K562 (cell line): ENCODE results near the gene NQO2. TPM values are rescaled to one million over a fixed set of nuclear protein-coding genes. Genes with fewer than 3 reads are reported as not detected.

ENCODE experiments used
- CEBPG ChIP-seq, 3 experiments: fragments of 200-800 bp in 1 of 3; sonication (Bioruptor generic) in 1 of 3; sonication (generic) in 1 of 3; formaldehyde crosslinking in 1 of 3; IDR thresholded peaks in 2 of 3; conservative IDR thresholded peaks in 1 of 3; 2 replicates each; pipeline versions ENCODE4 v1.6.1 to v1.8.0; 2016 to 2022; ENCODE audit warnings: missing compliant biosample characterization in 2 of 3, missing genetic modification characterization in 2 of 3, mild to moderate bottlenecking in 1 of 3, missing genetic modification reagents in 1 of 3
- CREB1 ChIP-seq, 2 experiments: sonication (generic) in 1 of 2; formaldehyde crosslinking in 1 of 2; IDR thresholded peaks; 2 replicates each; pipeline versions ENCODE4 v1.6.1 to v1.8.0; 2012 to 2022; ENCODE audit warnings: inconsistent platforms in 1 of 2, mild to moderate bottlenecking in 1 of 2, missing genetic modification reagents in 1 of 2, moderate library complexity in 1 of 2
- E2F4 ChIP-seq: sonication (generic); formaldehyde crosslinking; IDR thresholded peaks from 2 replicates; pipeline ENCODE4 v1.8.0; 2022; ENCODE audit warnings: mild to moderate bottlenecking, low read depth, missing genetic modification reagents
- GABPA ChIP-seq: fragments of 200-800 bp; sonication (Bioruptor generic); conservative IDR thresholded peaks from 2 replicates; pipeline ENCODE4 v1.6.1; 2016; ENCODE audit warnings: low read depth, missing genetic modification characterization, missing compliant biosample characterization
- GABPB2 ChIP-seq: fragments of 250-450 bp; sonication (Bioruptor Pico); conservative IDR thresholded peaks from 2 replicates; pipeline ENCODE4 v1.5.1; 2021; ENCODE audit warnings: mild to moderate bottlenecking
- GATA2 ChIP-seq: sonication (generic); formaldehyde crosslinking; IDR thresholded peaks from 2 replicates; pipeline ENCODE4 v1.4.0; 2020; ENCODE audit warnings: mild to moderate bottlenecking, missing genetic modification reagents
- GTF2B ChIP-seq: IDR thresholded peaks from 2 replicates; pipeline ENCODE4 v1.6.1; 2011; ENCODE audit not compliant: insufficient read length; ENCODE audit errors: extremely low read depth
- HINFP ChIP-seq: fragments of 450-650 bp; conservative IDR thresholded peaks from 2 replicates; pipeline ENCODE4 v1.6.1; 2016; ENCODE audit warnings: missing genetic modification characterization, low read depth, mild to moderate bottlenecking, control low read depth, missing compliant biosample characterization
- ID3 ChIP-seq, 2 experiments: fragments of 250-450 bp in 1 of 2; fragments of 450-650 bp in 1 of 2; sonication (Bioruptor Pico) in 1 of 2; IDR thresholded peaks; 2 replicates each; pipeline versions ENCODE4 v1.6.1 to v1.8.0; 2016 to 2021; ENCODE audit warnings: mild to moderate bottlenecking in 2 of 2, moderate library complexity in 2 of 2, missing compliant biosample characterization in 1 of 2, missing genetic modification characterization in 1 of 2
- MEF2D ChIP-seq: conservative IDR thresholded peaks from 2 replicates; pipeline ENCODE4 v1.6.1; 2016; ENCODE audit warnings: low read depth, missing genetic modification characterization, missing compliant biosample characterization
- NUFIP1 ChIP-seq: fragments of 450-650 bp; IDR thresholded peaks from 2 replicates; pipeline ENCODE4 v1.6.1; 2018; ENCODE audit not compliant: partially characterized antibody
- PCBP2 ChIP-seq: fragments of 200-400 bp; formaldehyde crosslinking; IDR thresholded peaks from 2 replicates; pipeline ENCODE4 v1.6.1; 2018; ENCODE audit warnings: low read length, low read depth, mild to moderate bottlenecking, moderate library complexity; ENCODE audit not compliant: poor library complexity, severe bottlenecking
- RBM25 ChIP-seq: fragments of 200-400 bp; formaldehyde crosslinking; IDR thresholded peaks from 2 replicates; pipeline ENCODE4 v1.6.1; 2018; ENCODE audit warnings: low read length, low read depth, moderate library complexity; ENCODE audit not compliant: severe bottlenecking
- RFX1 ChIP-seq: fragments of 450-650 bp; IDR thresholded peaks from 2 replicates; pipeline ENCODE4 v1.6.1; 2016; ENCODE audit warnings: mild to moderate bottlenecking, moderate library complexity
- RFX5 ChIP-seq: IDR thresholded peaks from 2 replicates; pipeline ENCODE4 v1.6.1; 2011; ENCODE audit warnings: low read depth, mild to moderate bottlenecking, improper control_type of control experiment, low read length
- SLC30A9 ChIP-seq: fragments of 250-450 bp; sonication (Bioruptor Pico); IDR thresholded peaks from 2 replicates; pipeline ENCODE4 v1.8.0; 2022; ENCODE audit warnings: mild to moderate bottlenecking, moderate library complexity
- USF1 ChIP-seq: sonication (generic); formaldehyde crosslinking; IDR thresholded peaks from 2 replicates; pipeline ENCODE4 v1.9.0; 2022; ENCODE audit warnings: mild to moderate bottlenecking, missing genetic modification reagents
- ZFPM2 ChIP-seq: fragments of 250-450 bp; sonication (Bioruptor Pico); IDR thresholded peaks from 2 replicates; pipeline ENCODE4 v1.5.1; 2022; ENCODE audit warnings: mild to moderate bottlenecking
- ZNF133 ChIP-seq: fragments of 250-450 bp; sonication (Bioruptor Pico); IDR thresholded peaks from 2 replicates; pipeline ENCODE4 v1.4.0; 2020; ENCODE audit warnings: mild to moderate bottlenecking
- polyA plus RNA-seq, 8 experiments: library from polyadenylated mRNA; depleted of rRNA in 4 of 8; stranded (reverse) in 5 of 8; unstranded in 3 of 8; fragments of >200 nt; fragmentation: Nextera tagmentation in 2 of 8; fragmentation: Illumina TruSeq in 1 of 8; extraction: Ambion mirVana in 2 of 8; extraction: Trizol in 1 of 8; gene quantifications; 2 replicates each; pipeline versions ENCODE4 v1.2.1 to v1.2.3, GENCODE V29; 2011 to 2014; ENCODE audit warnings: inconsistent platforms in 1 of 8, missing spikeins in 1 of 8
- total RNA-seq, 7 experiments: library from RNA; depleted of rRNA in 6 of 7; stranded (reverse); fragments of >200 nt in 6 of 7; fragmentation: Illumina TruSeq in 2 of 7; extraction: Trizol in 2 of 7; gene quantifications; 2 replicates each; pipeline versions ENCODE4 v1.2.1 to v1.2.3, GENCODE V29; 2011 to 2021; ENCODE audit warnings: low replicate concordance in 1 of 7

NQO2 gene
- total and polyA plus RNA-seq, 9 of the 15 experiments (the other 6 are each of a cell fraction or from before 2014, with no cell fraction given) = 54.6 to 214 (median 116) TPM

GRCh38 chr6:2988426-2989331 is 11.0 kb upstream of the NQO2 start (continued):
- TF ChIP-seq CREB1 (IDR thresholded peaks at IDR 0.05) = no peak; the same call in 1 of the 2 replicates
- TF ChIP-seq CREB1 (CRISPR knock-in tag; IDR thresholded peaks at IDR 0.05) = peak; percentile 65
- TF ChIP-seq GABPA (tag) = peak; percentile 54
- no peak for TF ChIP-seq RFX1
- TF ChIP-seq ID3 (CRISPR knock-in tag; IDR thresholded peaks at IDR 0.05) = no peak
- TF ChIP-seq ID3 (tag; IDR thresholded peaks at IDR 0.05) = peak; percentile 81
- TF ChIP-seq USF1 (CRISPR knock-in tag) = no peak
- TF ChIP-seq ZNF133 = no peak
- TF ChIP-seq SLC30A9 (CRISPR knock-in tag) = no peak
- no peak for TF ChIP-seq RFX5
- no peak for TF ChIP-seq GABPB2 (CRISPR knock-in tag)
- no peak for TF ChIP-seq ZFPM2 (CRISPR knock-in tag)
- TF ChIP-seq GTF2B = no peak
- TF ChIP-seq GATA2 (CRISPR knock-in tag) = no peak
- TF ChIP-seq HINFP = no peak
- peak; percentile 11; the same call in 1 of the 2 replicates for TF ChIP-seq E2F4 (CRISPR knock-in tag)
- TF ChIP-seq CEBPG (CRISPR knock-in tag; IDR thresholded peaks at IDR 0.05) = no peak
- no peak for TF ChIP-seq CEBPG (tag; conservative IDR thresholded peaks at IDR 0.05 in 1 of 2, IDR thresholded peaks at IDR 0.05 in 1 of 2)
- peak; percentile 53 for TF ChIP-seq NUFIP1
- TF ChIP-seq RBM25 = peak; percentile 62
- TF ChIP-seq MEF2D (tag) = no peak
- no peak for TF ChIP-seq PCBP2
